Measurements from ENCODE around the gene FRMD8.

The FRMD8 gene

DNA sequence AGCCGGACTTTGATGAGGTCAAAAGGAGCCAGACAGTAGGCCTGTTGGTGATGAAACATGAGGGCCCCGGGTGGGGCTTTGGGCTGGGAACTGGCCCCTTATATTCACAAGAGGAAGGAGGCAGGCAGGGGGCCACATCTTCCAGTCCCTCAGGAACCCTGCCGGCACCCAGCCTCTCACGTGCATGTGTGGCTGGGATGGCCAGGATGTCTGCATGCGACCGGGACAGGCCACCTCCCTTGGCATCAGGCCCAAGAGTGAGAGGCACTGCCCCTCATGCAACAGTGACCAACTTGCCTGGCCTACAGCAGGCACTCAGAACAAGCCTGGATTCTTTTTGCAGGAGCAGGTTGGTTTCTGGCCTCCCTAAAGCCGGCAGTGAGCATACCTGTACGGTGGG lies 9.4 kb upstream of the FRMD8 start:
- no peak for DNase-seq

DNA sequence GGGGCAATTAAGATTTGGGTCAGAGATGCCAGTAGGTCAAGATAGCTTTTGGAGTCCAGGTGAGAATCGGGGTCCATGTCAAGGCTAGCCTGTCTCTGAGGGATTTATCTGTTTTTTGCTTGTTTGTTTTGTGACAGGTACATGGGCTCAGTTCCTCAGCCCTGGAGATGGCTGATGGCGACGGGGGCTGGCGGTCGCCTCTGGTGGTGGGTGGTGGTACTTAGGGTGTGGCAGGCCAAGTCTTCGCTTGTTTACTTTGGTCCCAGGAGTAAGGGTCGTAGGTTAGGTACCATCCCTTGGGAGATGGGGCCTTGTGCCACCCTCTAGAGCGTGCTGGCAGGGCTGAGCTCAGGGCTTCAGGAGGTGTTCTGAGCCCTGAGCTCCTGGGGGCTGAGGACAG lies 8.7 kb upstream of the FRMD8 start:
- no peak for DNase-seq

DNA sequence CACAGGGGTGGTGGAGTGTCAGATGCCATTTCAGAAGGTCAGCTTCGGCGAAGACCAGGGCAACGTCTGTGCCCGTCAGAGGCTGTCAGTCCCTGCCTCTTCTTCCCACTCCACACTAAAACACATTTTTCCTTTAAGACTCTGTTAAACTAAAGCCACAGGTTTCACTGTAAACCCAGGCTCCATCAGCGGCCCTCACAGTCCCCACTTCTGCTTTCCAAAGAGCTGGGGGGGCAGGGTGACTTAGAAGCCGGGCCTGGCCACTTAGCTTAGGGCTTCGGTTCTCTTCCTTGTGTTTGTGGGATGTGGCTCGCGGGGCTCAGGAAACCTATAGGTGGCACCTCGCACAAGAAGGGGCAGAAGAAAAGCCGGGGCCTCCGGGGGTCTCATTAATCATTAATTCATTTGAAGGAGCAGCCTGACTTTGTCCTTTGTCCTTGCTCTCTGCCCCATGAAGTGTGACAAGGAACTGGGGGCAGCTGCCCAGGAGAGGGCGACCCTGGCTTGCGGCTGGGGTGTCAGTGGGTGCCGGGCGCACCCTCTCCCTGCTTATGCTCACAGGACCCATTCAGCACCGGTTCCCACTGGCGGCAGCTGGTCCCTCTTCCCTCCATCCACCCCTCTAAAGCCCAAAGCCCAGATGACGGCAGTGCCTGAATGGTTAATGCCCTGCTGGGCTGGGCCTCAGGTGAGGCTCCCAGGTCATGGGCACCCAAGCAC lies 8.1 kb upstream of the FRMD8 start:
- no peak for DNase-seq

DNA sequence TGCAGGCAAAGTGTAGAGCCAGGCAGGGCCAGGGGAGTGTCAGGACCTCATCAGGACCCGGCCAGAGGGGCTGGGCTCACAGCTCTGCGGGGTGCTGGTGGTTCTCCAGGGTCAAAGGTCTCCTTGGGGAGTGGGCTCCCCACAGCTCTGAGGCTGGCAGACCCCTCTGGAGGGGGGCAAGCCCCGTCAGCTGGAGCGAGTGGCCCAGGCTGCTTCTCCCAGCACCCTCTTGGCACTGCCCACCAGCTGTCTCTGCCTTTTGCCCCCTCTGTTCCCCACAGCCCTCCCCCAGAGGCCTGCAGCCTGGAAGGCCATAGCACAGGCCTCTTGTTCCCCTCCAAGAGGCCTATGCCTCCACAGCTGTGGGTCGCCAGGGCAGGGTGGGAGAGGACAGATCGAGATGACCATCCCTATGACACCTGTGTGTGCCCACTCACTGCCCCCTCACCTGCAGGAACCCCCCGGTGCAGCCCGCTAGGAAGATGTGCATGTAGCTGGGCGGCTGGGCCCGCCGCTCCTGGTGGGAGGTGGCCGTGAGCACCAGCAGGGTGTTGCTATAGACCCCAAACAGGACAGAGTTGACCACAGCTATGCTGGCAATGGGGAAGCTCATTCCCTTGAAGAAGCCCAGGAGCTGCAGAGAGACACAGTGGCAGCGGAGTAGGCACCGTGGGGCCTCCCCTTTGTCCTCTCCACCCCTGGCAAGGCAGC lies 7.4 kb upstream of the FRMD8 start:
- no peak for DNase-seq

DNA sequence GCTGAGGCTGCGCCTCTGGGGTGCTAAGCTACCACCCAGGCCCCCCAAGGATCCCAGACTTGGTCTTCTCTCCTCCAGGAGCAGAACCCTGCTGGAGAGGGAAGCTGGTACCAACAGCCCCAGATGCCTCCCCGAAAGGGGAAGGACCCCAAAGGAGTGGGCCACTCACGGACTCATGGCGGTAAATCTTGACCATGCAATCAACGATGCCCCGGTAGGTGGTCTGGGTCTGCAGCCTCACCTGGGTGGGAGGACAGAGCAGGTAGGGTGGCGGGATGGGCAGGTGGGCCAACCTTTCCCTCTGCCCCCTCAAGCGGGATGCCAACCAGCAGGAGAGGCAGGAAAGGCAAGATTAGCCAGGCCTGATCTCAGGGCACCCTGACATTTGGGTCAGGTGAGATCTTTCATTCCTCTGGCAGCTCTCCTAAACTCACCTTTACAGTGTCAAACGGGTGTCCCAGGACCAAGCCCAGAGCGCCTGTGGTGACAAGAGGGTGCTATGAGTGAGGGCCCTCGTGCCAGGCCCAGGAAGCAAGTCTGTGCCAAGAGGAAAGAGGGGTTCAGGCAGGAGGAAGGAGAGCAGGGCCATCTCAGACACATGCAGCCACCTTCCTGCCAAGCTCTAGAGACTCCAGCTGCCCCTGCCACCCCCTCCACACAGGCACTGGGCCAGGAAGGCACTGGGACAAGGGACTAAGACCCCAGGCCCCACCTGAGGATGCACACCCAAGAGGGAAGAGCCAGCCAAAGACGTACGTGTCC lies 6.6 kb upstream of the FRMD8 start:
- no peak for DNase-seq

DNA sequence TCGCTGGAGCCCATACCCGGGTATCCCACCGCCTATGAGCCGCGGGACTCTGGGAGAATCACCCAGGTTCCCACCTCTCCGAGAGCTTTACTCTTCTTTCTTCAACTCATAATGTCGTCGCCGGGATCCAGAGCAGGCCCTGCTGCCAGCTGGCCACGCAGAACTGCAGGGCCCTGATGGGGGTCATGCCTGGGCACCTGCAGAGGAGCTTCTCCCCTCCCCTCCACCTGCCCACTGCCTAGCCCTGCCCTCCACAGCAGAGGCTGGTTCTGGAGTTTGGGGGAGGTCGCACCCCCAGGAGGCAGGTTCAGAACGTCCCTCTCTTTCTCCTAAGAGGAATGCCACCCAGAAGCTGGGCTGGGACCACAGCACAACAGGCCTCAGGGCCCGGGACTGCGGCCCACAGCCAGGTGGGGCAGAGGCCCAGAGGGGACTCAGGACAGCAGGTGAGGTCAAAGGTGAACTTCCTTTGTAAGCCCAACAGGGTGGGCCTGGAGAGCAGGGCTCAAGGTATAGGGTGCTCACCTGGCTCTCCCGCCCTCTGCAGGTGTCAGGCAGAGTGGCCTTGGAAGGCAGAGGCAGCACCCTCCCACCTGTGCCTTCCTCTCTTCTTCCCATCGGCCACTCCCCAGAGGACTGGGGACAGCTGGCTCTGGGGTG lies 5.8 kb upstream of the FRMD8 start:
- no peak for DNase-seq

DNA sequence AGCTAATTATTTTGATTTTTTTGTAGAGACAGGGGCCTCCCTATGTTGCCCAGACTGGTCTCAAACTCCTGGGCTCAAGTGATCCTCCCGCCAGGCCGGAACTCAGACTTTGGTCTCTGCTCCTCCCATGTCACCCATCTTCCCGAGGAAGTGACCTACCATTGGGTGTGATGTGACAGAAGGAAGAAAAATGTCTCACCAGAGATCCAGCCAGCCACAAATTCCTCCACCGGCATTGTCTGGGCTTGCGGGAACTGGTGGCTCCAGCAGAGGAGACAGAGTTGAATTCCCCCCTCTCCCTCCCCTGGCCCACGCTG lies 4.8 kb upstream of the FRMD8 start:
- no peak for DNase-seq

DNA sequence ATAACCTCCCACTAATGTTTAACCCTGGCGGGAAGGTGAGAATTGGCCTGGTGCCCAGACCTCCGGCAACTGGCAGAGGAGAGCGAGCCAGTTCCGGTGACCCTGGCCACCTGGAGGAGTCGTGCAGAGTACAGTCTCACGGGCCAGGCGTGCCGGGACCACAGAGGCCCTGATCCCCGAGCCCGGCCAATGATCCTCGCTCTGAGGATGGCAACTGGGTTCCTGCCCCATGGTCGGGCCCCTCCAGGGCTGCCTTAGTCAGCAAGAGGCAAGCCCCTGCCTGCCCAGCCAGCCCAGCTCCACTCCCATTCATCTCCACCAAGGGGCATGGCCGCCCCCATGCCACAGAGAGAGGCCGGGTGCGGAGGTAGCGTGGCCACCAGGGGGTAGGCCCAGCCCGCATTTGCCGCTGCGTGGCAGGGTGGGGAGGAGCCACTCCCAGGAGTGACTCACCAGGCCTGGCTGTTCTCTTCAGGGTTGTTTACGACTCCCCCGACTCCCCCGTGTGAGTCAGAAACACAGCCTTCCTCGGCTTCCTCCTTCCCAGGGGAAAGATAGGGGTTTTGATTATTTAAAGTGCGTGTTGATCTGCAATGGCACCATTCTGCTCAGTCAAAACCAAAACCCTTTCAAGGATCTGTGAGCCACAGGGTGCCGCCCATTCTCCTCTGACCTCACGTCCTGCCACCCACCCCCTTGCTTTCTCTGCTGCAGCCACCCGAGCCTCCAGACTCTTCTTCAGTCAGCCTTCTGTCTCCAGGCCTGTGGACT lies 4.2 kb upstream of the FRMD8 start, which contains the start of gene SLC25A45:
Gene SLC25A45, minus strand, starts transcription at position 614 of the 771 bp plus-strand sequence. CDS start 695 bp downstream, outside the sequence.
- peak; percentile 92 to 94 for DNase-seq

DNA sequence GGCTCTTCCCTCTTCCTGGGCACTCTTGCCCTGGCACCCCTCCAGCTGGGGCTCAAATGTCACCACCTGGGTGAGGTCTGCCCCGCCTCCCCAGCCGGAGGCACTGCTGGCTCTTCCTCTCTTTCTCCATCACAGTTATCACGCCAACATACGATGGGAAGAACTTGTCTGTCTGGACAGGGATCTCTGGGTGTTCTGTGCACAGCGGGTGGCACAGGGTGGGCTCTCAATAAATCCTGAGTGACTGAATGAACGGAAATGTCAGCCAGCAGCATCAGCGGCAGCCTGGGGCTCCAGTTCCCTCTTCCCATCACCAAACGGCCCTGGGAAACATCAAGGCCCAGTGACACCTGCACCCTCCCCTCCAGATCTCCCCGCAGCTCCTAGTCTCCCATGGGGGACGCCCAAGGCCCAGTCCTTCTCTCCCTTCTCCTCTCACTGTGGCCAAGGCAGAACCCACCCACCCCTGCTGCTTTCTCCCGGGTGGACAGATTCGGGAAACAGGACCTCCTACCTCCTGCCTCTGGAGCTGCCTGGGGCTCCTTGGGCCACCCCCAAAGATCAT lies 3.6 kb upstream of the FRMD8 start:
- no peak for DNase-seq

DNA sequence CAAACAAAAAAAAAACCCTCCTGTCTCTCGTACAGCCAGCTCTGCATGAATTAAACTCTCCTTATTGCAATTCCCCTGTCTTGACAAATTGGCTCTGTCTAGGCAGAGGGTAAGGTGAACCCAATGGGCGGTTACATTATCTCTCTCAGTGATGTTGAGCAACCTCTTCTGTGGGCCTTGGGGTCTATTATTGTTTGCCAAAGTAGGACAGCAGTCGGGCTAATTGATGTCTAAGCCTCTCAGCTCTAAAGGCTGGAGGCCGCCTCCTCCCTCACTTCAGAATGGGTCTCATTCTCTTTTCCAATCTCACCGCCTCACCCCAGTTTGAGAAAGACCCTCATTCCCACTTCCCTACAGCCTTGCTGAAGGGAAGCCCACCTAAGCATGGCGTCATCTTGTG lies 2.7 kb upstream of the FRMD8 start:
- no peak for DNase-seq

DNA sequence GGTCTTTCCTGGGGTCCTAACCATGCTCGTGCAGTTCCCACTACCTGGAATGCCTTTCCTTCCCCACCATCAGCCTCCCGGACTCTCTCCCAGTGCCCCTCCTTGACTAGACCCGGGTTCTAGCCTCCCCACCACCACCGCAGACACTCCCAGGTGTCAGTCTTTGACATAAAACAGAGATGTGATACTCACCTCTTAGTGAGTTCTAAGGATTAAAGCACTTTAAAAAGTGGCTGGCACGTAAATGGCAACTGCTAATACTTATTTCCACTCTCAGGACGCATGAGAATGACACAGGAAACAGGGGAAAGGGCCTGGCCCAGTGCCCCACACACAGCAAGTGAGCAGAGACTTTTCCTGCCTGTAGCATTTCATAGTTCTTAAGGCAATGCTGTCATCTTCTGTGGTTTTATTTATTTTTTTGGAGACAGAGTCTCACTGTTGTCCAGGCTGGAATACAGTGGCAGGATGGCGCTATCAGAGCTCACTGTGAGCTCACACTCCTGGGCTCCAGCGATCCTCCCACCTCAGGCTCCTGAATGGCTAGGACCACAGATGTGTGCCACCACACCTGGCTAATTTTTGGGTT lies 2.0 kb upstream of the FRMD8 start:
- DNase-seq: no peak

DNA sequence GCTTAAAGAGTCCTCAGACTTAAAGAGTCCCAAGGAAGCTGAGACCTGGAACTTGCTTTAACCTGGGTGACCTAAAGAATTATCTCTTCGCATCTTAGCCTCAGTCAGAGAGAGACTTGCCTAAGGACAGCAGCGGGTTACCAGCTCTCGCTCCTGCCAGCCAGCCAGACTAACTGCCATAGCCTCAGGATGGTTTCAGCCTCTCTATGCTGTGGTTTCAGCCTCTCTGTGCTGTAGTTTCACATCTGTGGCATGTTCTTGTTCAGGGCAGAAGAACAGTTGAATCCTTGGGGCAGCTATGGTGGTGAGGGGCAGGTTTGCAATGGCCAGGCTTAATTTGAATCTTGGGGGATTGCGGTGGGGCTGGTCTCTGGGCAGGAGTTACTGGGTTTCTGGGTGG lies 2.3 kb downstream of the FRMD8 start:
- no peak for DNase-seq

DNA sequence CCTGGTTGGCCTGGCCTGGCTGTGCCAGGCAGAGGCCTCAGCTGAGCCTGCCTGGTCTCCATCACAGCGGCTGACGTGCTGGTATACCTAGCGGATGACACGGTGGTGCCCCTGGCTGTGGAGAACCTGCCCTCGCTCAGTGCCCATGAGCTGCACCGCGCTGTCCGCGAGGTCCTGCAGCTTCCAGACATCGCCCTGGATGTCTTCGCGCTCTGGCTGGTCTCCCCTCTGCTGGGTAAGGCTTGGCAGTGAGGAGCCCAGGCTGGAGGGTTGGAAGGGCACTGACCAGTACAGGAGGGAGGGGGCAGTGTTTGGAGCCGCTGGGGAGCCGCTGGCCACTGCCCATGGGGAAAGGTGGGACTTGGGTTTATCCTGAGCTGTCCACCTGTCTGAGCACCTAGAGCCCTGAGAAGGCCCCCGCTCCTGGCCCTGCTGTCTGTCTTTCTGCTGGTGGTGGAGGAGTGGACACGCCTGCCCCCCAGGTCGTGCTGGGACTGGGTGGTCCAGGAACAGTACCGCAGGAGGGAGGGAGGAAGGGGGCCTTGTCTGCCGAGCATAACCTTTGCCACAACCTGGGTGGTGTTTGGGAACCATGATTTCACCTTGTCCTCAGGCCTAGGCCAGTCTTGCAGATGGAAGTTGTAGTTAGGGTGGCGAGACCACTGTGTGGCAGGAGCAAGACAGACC lies 3.0 kb downstream of the FRMD8 start:
- DNase-seq: no peak

DNA sequence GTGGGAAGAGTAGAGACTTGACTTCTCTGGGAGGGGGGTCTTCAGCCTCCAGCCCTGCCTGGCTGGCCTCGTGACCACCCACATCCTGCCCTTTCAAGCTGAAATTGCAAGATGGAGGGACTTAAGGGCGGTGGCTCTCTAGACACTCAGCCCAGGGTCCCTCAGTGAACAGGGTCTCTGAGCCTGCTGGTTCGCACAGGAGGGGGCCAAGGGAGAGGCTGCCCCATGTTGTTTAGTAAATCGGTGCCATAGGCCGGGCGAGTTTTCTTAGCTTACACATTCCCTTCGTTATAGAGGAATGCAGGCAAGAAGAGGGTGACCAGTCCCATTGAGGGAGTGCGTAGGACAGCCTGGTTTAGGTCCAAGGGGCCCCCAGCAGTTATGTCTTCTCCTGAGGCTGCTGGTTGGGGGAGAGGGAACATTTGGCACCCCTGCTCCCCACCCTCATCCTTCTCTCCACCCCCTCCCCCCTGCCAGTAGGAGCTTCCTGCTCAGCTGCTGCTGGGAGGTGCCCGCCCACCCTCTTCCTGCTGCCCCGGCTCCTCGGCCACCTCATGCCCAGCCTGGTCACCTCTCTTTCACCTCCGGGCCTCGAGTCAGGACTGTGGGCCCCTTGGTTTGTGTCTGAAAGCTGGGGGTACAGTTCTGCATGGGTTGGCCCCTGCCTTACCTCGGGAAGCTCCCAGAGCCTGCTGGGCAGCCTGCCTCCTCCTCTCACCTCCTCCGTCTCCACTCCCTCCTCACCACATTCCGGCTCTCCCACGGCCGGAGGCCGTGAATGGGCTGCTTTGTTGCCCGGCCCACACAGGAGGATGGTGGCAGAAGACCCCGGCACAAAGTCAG lies 3.9 kb downstream of the FRMD8 start:
- no peak for DNase-seq

DNA sequence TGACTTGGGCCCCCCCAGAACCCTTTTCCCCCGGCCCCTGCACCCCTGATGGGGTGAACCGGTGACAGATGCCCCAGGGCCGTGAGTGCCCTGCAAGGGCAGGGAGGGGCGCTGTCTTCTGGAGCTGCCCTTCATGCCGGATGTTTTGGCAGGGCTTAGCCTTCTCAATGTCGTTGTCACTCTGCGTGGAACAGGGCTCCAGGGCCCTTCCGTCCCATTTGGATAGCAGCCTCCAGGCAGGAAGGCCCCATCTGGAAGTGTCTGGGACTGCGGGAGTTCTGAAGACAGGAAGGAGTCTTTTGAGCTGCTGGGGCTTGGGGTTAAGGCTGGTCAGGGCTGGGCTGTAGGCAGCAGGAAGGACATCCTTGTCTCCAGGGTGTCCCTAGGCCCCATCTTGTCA lies 4.6 kb downstream of the FRMD8 start:
- DNase-seq: no peak

DNA sequence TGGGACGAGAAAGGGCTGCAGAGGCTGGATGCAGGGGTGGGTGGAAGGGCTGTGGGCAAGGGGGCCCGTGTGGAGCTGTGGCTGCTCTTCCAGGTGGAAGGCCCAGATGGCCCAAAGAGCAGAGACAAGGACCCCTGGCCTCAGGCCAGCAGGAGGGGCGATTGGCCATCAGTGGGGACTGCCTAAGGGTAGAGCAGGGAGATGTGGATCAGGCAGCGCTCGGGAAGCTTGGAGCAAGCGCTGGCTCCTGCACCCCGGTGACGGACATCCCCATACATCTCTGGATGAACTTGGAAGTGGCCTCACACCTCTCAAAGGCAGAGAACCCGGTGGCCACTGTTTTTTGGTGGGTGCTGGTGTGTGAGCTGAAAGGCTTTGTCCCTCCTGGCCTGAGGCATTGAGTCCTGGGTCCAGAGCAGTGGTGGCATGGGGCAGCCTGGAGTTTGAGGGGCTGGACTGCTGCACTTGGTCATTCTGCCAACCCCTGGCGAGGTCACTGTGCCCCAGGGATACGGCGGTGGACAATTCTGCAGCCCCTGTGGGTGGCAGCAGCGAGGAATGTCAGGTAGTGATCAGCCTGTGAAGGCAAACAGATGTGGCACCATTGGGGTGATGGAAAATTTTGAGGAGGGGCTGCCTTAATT lies 5.9 kb downstream of the FRMD8 start:
- DNase-seq: no peak

DNA sequence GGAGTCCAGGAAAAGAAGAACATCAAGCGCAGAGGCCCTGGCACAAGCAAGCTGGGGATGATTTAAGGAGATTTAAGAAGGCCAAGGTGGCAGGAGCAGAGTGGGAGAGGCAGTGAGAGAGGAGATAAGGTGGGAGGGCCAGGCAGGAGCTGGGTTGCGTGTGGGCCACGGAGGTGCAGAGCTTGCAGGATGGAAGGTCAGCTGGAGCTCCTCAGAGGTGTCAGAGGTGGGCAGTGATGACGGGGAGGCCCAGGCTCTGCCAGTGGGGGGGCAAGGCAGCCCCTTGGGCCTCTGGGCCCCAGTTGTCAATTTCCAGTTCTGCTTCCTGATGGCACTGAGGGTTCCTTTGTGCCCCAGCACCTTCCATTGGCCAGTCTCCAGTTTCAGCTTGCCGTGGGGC lies 6.5 kb downstream of the FRMD8 start:
- no peak for DNase-seq

DNA sequence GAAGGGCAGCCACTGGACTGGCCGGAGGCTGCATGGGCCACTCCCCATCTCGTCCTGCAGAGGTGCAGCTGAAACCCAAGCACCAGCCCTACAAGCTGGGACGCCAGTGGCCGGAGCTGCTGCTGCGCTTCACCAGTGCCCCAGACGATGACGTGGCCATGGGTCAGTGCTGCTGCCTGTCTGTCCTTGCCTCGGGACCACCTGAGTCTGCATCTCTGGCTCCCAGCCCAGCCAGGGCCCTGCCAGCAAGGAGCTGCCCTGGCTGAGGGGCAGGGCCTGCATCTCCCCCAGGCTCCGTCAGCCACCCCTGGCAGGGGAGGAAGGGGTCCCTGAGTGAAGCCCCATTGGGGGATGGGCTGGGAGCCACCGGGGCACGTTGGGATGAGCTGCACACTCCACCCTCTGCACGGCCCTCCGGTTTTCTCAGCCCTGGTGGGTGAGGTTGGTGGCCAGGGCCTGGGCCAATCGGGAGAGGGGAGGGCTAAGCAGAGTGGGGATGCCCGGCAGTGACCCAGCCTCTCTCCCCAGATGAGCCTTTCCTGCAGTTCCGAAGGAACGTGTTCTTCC lies 7.2 kb downstream of the FRMD8 start:
- no peak for DNase-seq

DNA sequence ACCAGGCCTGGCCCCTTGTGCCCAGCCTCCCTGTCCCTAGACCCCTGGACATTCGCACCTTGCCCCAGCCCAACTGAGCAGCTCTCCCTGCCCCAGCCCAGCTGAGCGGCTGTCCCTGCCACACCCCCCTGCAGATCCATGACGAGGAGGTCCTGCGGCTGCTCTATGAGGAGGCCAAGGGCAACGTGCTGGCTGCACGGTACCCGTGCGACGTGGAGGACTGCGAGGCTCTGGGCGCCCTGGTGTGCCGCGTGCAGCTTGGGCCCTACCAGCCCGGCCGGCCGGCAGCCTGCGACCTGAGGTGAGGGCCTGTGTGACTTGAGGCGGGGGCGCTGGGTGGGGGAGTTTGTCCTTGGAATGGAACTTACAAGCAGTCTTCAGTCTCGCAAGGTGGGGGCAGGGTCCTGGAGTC lies 7.7 kb downstream of the FRMD8 start:
- DNase-seq: no peak
